Liver (tissue), 9 donors: ENCODE data around the gene HDDC2. TPM values are rescaled to one million over a fixed set of nuclear protein-coding genes. Genes with fewer than 3 reads are reported as not detected.

Source experiments
- DNase-seq: peaks from one replicate; pipeline ENCODE4 v3.0.0-alpha.2; 2017; ENCODE audit warnings: low spot score
- H3K27ac ChIP-seq, 2 donors: one replicate each; pipeline ENCODE4 v1.7.0; 2013; ENCODE audit warnings: inconsistent platforms in 2 of 2, low read length in 2 of 2, control low read depth in 1 of 2, low read depth in 1 of 2, mild to moderate bottlenecking in 1 of 2
- H3K27me3 ChIP-seq, 4 donors: one replicate each; pipeline versions ENCODE4 v1.6.1 to v1.7.0; 2013; ENCODE audit warnings: low read length in 3 of 4, inconsistent platforms in 1 of 4, mild to moderate bottlenecking in 1 of 4, moderate library complexity in 1 of 4; ENCODE audit not compliant: control insufficient read depth in 4 of 4, insufficient read depth in 4 of 4
- H3K36me3 ChIP-seq, 4 donors: one replicate each; pipeline versions ENCODE4 v1.6.1 to v1.7.0; 2013; ENCODE audit warnings: low read length in 3 of 4, mild to moderate bottlenecking in 3 of 4, low read depth in 1 of 4, moderate library complexity in 1 of 4; ENCODE audit not compliant: control insufficient read depth in 4 of 4, insufficient read depth in 3 of 4
- H3K4me1 ChIP-seq, 4 donors: one replicate each; pipeline versions ENCODE4 v1.6.1 to v1.7.0; 2013; ENCODE audit warnings: low read length in 3 of 4, mild to moderate bottlenecking in 3 of 4, moderate library complexity in 1 of 4; ENCODE audit not compliant: control insufficient read depth in 4 of 4, insufficient read depth in 4 of 4
- H3K4me3 ChIP-seq, 3 donors: one replicate each; pipeline versions ENCODE4 v1.6.1 to v1.7.0; 2013; ENCODE audit warnings: low read length in 3 of 3, control low read depth in 1 of 3, low read depth in 1 of 3, mild to moderate bottlenecking in 1 of 3
- H3K9ac ChIP-seq, 2 donors: one replicate each; pipeline ENCODE4 v1.7.0; 2013; ENCODE audit warnings: low read length in 2 of 2, mild to moderate bottlenecking in 2 of 2, moderate library complexity in 2 of 2, control low read depth in 1 of 2, low read depth in 1 of 2
- H3K9me3 ChIP-seq, 4 donors: one replicate each; pipeline versions ENCODE4 v1.6.1 to v1.7.0; 2013; ENCODE audit warnings: low read length in 3 of 4; ENCODE audit not compliant: control insufficient read depth in 4 of 4
- CTCF ChIP-seq: fragments of 150-350 bp; IDR thresholded peaks from 2 replicates; pipeline ENCODE4 v1.5.1; 2017; ENCODE audit warnings: improper control_type of control experiment, low read depth, low read length; ENCODE audit not compliant: missing input control
- EGR1 ChIP-seq, 2 donors: IDR thresholded peaks; 2 replicates each; pipeline ENCODE4 v1.6.1; 2016 to 2018; ENCODE audit warnings: antibody characterized with exemption in 2 of 2, low read depth in 2 of 2
- FOXA1 ChIP-seq: IDR thresholded peaks from 2 replicates; pipeline ENCODE4 v1.6.1; 2016; ENCODE audit warnings: antibody characterized with exemption
- FOXA2 ChIP-seq: IDR thresholded peaks from 2 replicates; pipeline ENCODE4 v1.6.1; 2016; ENCODE audit warnings: antibody characterized with exemption
- GABPA ChIP-seq, 2 donors: IDR thresholded peaks in 1 of 2; conservative IDR thresholded peaks in 1 of 2; 2 replicates each; pipeline ENCODE4 v1.6.1; 2016; ENCODE audit warnings: antibody characterized with exemption in 2 of 2, mild to moderate bottlenecking in 1 of 2, moderate library complexity in 1 of 2
- HNF4A ChIP-seq, 2 donors: conservative IDR thresholded peaks; 2 replicates each; pipeline ENCODE4 v1.6.1; 2016; ENCODE audit warnings: antibody characterized with exemption in 2 of 2, mild to moderate bottlenecking in 2 of 2
- JUND ChIP-seq, 2 donors: IDR thresholded peaks; 2 replicates each; pipeline ENCODE4 v1.6.1; 2016; ENCODE audit warnings: antibody characterized with exemption in 2 of 2
- NR2F2 ChIP-seq: IDR thresholded peaks from 2 replicates; pipeline ENCODE4 v1.6.1; 2016; ENCODE audit warnings: antibody characterized with exemption
- SP1 ChIP-seq: IDR thresholded peaks from 2 replicates; pipeline ENCODE4 v1.6.1; 2018; ENCODE audit warnings: antibody characterized with exemption, mild to moderate bottlenecking
- WGBS: extraction: QIAGEN DNeasy Blood & Tissue Kit; methylation state at CpG from one replicate; pipeline ENCODE4 v1.1.7; 2013; 5-methylcytosine and 5-hydroxymethylcytosine counted together
- polyA plus RNA-seq, 2 donors: library from polyadenylated mRNA; stranded (reverse) in 1 of 2; unstranded in 1 of 2; fragments of 200-250 nt in 1 of 2; fragments of >200 nt in 1 of 2; fragmentation: Nextera tagmentation in 1 of 2; extraction: Ambion mirVana in 1 of 2; gene quantifications; one replicate each; pipeline versions ENCODE4 v1.2.1 to v1.2.3, GENCODE V29; 2013 to 2015
- total RNA-seq, 2 donors: library from RNA; depleted of rRNA; stranded (reverse); fragments of >200 nt; gene quantifications; one replicate each; pipeline ENCODE4 v1.2.3, GENCODE V29; 2014
- TF ChIP-seq, protein P1 (sequence below): IDR thresholded peaks from 2 replicates; pipeline ENCODE4 v1.6.1; 2016; ENCODE audit warnings: antibody characterized with exemption
- TF ChIP-seq, protein P2 (sequence below): IDR thresholded peaks from 2 replicates; pipeline ENCODE4 v1.6.1; 2016; ENCODE audit warnings: antibody characterized with exemption, mild to moderate bottlenecking
- donor health status: healthy.
- donor health status: healthy.
- donor health status: healthy.
- donor health status: healthy.
- donor health status: healthy.

HDDC2 gene
- total and polyA plus RNA-seq, 4 donors = 8.8 to 21.0 (median 11.8) TPM

DNA sequence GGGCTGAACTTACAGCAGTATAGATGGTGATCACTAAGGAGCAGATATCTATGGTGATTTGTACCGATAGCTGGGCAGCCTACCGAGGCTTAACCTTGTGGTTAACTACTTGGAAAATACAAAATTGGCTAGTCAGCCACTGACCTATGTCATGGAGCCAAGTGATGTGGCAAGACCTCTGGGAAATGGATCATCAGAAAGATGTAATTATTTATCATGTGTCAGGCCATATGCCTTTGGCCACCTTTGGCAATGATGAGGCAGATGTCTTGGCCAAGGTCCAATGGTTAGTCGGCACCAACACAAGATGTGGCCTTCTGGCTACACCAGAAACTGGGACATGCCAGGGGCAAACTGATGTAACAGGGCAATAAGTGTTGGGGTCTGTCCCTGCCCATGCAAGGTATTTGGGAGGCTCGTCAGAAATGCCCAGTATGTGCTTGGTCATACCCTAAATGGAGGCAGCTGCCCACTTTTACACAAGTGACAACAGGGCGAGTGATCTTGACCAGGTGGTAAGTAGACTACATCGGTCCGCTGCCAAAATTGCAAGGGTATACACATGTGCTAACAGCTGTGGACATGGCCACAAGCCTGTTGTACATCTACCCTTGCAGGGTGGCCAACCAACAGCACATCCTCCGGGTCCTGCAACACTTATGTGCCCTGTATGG lies 30.1 kb downstream of the HDDC2 start:
- H3K4me3 ChIP-seq = no peak overlapping the region
- TF ChIP-seq FOXA2 = no peak
- TF ChIP-seq HNF4A (conservative IDR thresholded peaks at IDR 0.05) = no peak
- no peak for TF ChIP-seq EGR1 (IDR thresholded peaks at IDR 0.05; ENCODE audit: low read depth in 2 of 2)
- TF ChIP-seq, protein P1, sequence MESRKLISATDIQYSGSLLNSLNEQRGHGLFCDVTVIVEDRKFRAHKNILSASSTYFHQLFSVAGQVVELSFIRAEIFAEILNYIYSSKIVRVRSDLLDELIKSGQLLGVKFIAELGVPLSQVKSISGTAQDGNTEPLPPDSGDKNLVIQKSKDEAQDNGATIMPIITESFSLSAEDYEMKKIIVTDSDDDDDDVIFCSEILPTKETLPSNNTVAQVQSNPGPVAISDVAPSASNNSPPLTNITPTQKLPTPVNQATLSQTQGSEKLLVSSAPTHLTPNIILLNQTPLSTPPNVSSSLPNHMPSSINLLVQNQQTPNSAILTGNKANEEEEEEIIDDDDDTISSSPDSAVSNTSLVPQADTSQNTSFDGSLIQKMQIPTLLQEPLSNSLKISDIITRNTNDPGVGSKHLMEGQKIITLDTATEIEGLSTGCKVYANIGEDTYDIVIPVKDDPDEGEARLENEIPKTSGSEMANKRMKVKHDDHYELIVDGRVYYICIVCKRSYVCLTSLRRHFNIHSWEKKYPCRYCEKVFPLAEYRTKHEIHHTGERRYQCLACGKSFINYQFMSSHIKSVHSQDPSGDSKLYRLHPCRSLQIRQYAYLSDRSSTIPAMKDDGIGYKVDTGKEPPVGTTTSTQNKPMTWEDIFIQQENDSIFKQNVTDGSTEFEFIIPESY = no peak
- no peak for TF ChIP-seq NR2F2
- TF ChIP-seq JUND (IDR thresholded peaks at IDR 0.05) = no peak
- TF ChIP-seq, protein P2, sequence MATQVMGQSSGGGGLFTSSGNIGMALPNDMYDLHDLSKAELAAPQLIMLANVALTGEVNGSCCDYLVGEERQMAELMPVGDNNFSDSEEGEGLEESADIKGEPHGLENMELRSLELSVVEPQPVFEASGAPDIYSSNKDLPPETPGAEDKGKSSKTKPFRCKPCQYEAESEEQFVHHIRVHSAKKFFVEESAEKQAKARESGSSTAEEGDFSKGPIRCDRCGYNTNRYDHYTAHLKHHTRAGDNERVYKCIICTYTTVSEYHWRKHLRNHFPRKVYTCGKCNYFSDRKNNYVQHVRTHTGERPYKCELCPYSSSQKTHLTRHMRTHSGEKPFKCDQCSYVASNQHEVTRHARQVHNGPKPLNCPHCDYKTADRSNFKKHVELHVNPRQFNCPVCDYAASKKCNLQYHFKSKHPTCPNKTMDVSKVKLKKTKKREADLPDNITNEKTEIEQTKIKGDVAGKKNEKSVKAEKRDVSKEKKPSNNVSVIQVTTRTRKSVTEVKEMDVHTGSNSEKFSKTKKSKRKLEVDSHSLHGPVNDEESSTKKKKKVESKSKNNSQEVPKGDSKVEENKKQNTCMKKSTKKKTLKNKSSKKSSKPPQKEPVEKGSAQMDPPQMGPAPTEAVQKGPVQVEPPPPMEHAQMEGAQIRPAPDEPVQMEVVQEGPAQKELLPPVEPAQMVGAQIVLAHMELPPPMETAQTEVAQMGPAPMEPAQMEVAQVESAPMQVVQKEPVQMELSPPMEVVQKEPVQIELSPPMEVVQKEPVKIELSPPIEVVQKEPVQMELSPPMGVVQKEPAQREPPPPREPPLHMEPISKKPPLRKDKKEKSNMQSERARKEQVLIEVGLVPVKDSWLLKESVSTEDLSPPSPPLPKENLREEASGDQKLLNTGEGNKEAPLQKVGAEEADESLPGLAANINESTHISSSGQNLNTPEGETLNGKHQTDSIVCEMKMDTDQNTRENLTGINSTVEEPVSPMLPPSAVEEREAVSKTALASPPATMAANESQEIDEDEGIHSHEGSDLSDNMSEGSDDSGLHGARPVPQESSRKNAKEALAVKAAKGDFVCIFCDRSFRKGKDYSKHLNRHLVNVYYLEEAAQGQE = no peak
- no peak for TF ChIP-seq SP1
- no peak for TF ChIP-seq CTCF
- TF ChIP-seq FOXA1 = no peak
- no peak for TF ChIP-seq GABPA (IDR thresholded peaks at IDR 0.05 in 1 of 2, conservative IDR thresholded peaks at IDR 0.05 in 1 of 2)

GRCh38 chr6:125270380-125270779 lies 31.4 kb downstream of the HDDC2 start:
- 79% methylated on average over 4 of the region's 4 CpGs for WGBS
- Histone ChIP-seq H3K9ac (no peak overlapping the region), H3K27ac (no peak overlapping the region), H3K4me1 (peaks cover 0 to 9% (median 3%) of the 10 kb centered on the region in 4 donors), H3K4me3 (no peak overlapping the region), H3K9me3 (no peaks in the 10 kb centered on the region), H3K27me3 (no peaks in the 10 kb centered on the region), H3K36me3 (peaks cover 0 to 8% (median 0%) of the 10 kb centered on the region in 4 donors)
- DNase-seq = no peak
- TF ChIP-seq, protein P2 = no peak
- TF ChIP-seq HNF4A (conservative IDR thresholded peaks at IDR 0.05) = peak; percentile 55 to 62

More for the DNA sequence above, 30.1 kb downstream of the HDDC2 start:
- no peak for DNase-seq
- Histone ChIP-seq H3K36me3 (peaks cover 0 to 14% (median 1%) of the 10 kb centered on the region in 4 donors), H3K4me1 (peaks cover 0 to 9% (median 3%) of the 10 kb centered on the region in 4 donors), H3K27me3 (no peaks in the 10 kb centered on the region), H3K9me3 (no peaks in the 10 kb centered on the region), H3K9ac (no peak overlapping the region), H3K27ac (no peak overlapping the region)
- 78% methylated on average over 8 of the region's 8 CpGs for WGBS
